BE2C (cell line): ENCODE results near the gene SPACA7.

Experiments
- DNase-seq: peaks from one replicate; pipeline ENCODE4 v3.0.0-alpha.2; 2020
- H3K27me3 ChIP-seq: fragments of 250-450 bp; sonication (Bioruptor Pico); 2 replicates; pipeline ENCODE4 v1.5.1; 2020; ENCODE audit warnings: mild to moderate bottlenecking
- H3K36me3 ChIP-seq: fragments of 250-450 bp; sonication (Bioruptor Pico); 2 replicates; pipeline ENCODE4 v1.5.1; 2020; ENCODE audit warnings: mild to moderate bottlenecking
- H3K4me1 ChIP-seq: fragments of 250-450 bp; sonication (Bioruptor Pico); 2 replicates; pipeline ENCODE4 v1.5.1; 2020
- H3K4me3 ChIP-seq: 2 replicates; pipeline ENCODE4 v1.5.1; 2011; ENCODE audit warnings: low read depth, low read length
- H3K9me3 ChIP-seq: fragments of 250-450 bp; sonication (Bioruptor Pico); 2 replicates; pipeline ENCODE4 v1.5.1; 2020
- TF ChIP-seq, protein P1 (sequence below): IDR thresholded peaks from 2 replicates; pipeline ENCODE4 v1.5.1; 2012; ENCODE audit warnings: mild to moderate bottlenecking, low read depth, low read length

Gene SPACA7

DNA sequence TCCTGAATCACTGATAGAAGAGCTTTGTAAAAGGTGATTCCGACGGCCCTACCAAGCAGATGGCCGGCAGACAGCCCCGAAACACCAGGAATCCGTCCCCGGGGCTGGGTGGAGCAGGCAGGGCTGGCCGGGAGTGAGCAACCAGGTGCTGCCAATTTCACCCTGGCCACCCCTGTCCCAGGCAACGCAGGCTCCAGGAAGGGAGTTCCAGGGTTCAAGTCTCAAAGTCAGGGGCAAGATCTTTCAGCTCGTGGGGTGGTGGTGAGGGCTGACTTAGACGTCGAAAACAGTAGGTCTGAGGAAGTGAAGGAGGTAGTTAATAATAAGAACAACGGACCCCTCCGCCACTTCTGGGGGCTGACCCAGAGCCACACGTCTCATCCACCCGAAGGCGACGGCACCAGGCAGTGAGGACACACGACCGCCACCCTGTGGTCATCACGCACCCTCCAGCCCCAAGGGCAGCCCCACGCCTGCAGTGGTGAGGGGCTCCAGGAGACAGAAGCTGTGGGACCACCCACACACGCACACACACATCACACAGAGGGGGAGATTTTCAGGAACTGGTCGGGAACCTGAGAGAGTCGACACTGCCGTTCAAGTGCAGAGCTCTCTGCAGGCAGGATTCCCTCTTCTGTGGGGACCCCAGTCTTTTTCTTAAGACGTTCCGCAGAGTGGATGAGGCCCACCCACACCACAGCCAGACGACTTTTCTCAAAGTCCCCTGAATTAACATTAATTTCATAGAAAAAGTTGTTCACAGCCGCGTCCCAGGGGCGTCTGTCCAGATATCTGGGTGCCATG, 67.2 kb downstream of the SPACA7 start:
- Histone ChIP-seq H3K4me1 (no peaks in the 10 kb centered on the region), H3K27me3 (peaks cover 84% of the 10 kb centered on the region), H3K4me3 (no peak overlapping the region), H3K36me3 (no peaks in the 10 kb centered on the region), H3K9me3 (no peaks in the 10 kb centered on the region)
- TF ChIP-seq, protein P1, sequence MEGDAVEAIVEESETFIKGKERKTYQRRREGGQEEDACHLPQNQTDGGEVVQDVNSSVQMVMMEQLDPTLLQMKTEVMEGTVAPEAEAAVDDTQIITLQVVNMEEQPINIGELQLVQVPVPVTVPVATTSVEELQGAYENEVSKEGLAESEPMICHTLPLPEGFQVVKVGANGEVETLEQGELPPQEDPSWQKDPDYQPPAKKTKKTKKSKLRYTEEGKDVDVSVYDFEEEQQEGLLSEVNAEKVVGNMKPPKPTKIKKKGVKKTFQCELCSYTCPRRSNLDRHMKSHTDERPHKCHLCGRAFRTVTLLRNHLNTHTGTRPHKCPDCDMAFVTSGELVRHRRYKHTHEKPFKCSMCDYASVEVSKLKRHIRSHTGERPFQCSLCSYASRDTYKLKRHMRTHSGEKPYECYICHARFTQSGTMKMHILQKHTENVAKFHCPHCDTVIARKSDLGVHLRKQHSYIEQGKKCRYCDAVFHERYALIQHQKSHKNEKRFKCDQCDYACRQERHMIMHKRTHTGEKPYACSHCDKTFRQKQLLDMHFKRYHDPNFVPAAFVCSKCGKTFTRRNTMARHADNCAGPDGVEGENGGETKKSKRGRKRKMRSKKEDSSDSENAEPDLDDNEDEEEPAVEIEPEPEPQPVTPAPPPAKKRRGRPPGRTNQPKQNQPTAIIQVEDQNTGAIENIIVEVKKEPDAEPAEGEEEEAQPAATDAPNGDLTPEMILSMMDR: peak; percentile 47
- DNase-seq: no peak

DNA sequence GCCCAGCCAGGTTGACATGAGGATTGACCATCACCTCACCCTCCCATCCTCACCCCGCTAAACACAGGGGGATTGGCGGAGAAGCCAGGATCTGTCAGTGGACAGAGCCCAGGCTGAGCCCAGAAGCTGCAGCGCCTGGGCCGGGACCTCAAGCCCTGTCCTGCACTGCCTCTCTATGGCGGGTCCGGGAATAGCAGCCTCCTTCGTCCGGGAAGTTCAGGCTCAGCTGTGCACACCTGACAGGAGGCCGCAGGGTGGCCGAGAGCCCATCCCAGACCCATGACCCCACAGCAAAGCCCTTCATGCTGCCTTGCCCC, 67.8 kb downstream of the SPACA7 start:
- Histone ChIP-seq H3K27me3 (peaks cover 82% of the 10 kb centered on the region), H3K36me3 (no peaks in the 10 kb centered on the region), H3K4me3 (no peak overlapping the region), H3K9me3 (no peaks in the 10 kb centered on the region), H3K4me1 (no peaks in the 10 kb centered on the region)
- peak; percentile 78 for DNase-seq
- TF ChIP-seq, protein P1: peak; percentile 96

DNA sequence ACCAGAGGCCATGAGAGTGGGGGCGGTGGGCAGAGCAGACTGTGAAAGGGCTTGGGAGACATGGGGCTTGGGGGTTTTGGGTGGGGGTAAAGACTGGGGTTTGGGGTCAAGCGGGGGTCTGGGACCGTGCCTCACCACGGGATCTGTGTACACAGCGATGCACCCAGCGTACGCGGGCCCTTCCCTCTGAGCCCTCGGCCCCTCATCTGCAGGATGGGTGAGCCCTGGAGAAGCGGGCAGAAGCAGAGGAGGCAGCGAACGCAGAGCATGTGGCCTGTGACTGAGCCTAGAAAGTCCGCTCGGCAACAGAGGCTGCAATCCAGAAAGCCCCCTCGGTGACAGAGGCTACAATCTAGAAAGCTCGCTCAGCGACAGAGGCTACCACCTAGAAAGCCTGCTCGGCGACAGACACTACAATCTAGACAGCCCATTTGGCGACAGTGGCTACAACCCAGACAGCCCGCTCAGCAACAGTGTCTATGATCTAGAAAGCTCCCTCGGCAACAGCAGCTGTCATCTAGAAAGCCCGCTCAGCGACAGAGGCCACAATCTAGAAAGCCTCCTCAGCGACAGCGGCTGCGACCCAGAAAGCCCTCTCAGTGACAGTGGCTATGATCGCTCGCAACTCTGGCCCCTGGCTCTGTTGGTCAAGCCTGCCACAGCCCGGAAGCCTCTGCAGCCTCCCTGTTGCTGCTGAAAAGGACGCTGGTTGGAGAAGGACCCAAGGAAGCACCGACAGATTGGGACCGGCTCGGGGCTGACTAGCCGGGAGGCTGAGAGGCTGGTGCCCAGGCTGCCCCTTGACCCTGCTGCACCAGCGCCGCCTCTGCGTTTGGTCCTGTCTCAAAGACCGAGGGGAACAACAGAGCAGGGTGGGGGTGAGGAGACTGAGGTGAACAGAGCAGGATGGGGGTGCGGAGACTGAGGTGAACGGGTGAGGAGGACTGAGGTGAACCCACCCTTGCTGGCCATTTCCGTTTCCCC, 68.6 kb downstream of the SPACA7 start:
- H3K9me3 ChIP-seq: no peaks in the 10 kb centered on the region
- no peaks in the 10 kb centered on the region for H3K36me3 ChIP-seq
- TF ChIP-seq, protein P1: no peak
- peak overlapping the region; percentile 17; the same call in 1 of the 2 replicates for H3K4me3 ChIP-seq
- no peaks in the 10 kb centered on the region for H3K4me1 ChIP-seq
- peaks cover 77% of the 10 kb centered on the region for H3K27me3 ChIP-seq
- no peak for DNase-seq

DNA sequence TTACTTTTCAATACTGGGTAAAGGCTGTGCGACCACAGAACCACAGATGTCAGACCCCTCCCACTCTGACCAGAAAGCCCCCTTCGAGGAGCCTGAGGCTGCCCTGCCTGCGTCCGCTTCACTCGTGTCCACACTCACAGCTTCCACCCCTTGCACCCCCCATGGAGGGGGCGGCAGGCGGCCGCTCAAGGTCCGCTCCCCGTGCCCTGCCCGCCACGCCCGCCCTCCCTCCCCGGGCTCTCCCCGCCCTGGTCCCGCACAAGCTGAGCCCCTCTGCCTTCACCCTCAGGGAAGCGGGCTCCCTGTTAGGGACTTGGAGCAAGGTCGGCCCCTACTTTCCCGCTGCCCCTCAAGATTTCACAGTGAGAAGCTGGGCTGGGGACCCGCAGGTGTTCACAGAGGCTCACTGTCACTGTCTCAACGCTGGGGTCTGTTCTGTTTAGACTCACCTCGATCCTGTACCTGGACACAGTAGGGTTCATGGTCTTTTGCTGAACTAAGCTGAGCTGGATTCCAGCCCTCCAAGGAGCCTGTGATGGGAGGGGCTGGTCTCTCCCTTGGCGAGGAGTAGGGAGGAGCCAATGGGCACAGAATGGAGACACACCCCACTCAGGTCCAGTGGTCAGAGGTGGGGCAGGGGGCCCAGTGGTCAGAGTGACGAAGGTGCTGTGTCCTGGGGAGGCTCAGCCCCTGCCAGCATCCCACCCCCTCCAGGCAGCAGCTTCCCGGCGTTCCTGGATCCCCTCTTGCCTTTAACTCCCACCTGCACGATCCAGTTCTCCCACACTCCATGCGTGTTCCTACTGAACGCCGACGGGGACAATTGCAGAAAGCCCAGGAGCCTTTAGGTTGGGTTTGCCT, 69.5 kb downstream of the SPACA7 start:
- Histone ChIP-seq H3K4me1 (no peaks in the 10 kb centered on the region), H3K36me3 (no peaks in the 10 kb centered on the region), H3K9me3 (no peaks in the 10 kb centered on the region), H3K27me3 (peaks cover 69% of the 10 kb centered on the region), H3K4me3 (no peak overlapping the region)
- DNase-seq: no peak
- TF ChIP-seq, protein P1: no peak

DNA sequence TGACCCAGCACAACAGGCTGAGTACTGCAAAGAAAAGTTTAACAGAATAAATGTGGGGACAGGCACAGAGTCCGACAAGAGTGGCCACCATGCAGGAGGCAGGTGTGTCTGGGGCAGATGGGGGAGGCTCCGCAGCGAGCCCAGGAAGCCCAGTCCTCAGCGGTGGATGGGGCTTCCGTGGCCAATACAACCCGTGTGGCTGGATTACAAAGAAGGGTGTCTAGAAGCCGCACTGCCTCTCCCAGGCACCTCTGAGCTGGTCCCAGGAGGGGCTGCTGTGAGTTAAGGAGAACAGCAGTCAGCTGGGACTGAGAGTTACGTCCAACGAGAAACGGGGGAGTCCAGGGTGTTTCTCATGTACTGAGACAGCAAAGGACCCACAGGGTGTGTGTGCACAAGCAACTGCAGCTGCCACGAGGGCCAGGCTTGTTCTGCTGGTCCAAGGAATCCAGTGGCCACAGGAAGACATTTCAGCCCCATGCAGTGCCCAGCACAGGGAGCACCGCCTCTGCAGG, 70.2 kb downstream of the SPACA7 start:
- Histone ChIP-seq H3K4me3 (no peak overlapping the region), H3K4me1 (no peaks in the 10 kb centered on the region), H3K27me3 (peaks cover 64% of the 10 kb centered on the region), H3K9me3 (no peaks in the 10 kb centered on the region), H3K36me3 (no peaks in the 10 kb centered on the region)
- TF ChIP-seq, protein P1: no peak
- no peak for DNase-seq
